ENCODE data around the gene CDH4.

Gene CDH4

GRCh38 chr20:61573415-61574305 lies 321.6 kb downstream of the CDH4 start:
- no peak overlapping the region for H3K4me3 ChIP-seq (ENCODE audit: low read depth, low read length)
- H3K27me3 ChIP-seq (ENCODE audit: control insufficient read depth, insufficient read depth, low read length): peaks cover 11% of the 10 kb centered on the region
- H3K36me3 ChIP-seq (ENCODE audit: control insufficient read depth, insufficient read depth, low read length): no peaks in the 10 kb centered on the region
- H3K9ac ChIP-seq (ENCODE audit: low read depth, low read length): no peak overlapping the region
- H3K27ac ChIP-seq (ENCODE audit: low read depth, low read length): no peak overlapping the region
- no peaks in the 10 kb centered on the region for H3K4me1 ChIP-seq (ENCODE audit: control insufficient read depth, insufficient read depth, low read length)
- H3K9me3 ChIP-seq (ENCODE audit: control insufficient read depth, insufficient read depth, low read length): no peaks in the 10 kb centered on the region

DNA sequence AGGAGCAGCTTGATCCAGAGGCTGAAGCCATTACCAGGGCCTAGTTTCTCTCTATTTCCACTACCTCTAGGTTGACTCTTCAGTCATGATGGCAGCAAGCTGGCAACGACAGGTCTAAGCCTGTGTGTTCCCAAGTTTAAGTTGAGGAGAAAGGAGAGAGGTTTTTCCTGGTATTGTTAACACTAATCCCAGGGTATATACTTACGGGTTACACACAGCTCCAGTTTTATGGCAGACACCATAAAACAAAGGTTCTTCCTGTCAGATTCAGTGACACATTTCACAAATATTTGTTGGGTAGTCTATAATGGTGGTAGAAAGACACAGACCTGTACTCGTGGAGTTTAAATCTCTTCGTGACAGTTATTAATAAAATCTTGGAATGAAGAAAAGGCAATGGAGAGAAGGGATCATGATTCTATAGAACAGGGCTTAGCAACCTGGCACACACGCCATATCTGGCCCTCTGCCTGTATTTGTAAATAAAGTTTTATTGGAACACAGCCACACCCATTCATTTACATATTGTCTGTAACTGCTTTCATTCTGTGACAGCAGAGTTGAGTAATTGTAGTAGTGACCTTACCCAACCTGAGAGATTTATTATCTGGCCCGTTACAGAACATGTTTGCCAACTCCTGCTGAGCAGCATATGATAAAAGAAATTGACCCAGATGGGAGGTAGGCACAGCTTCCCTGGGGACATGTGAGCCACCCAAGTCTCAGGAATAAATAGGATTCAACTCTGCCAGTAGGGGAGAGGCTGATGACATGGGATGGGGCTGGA lies 323.3 kb downstream of the CDH4 start:
- Histone ChIP-seq H3K27ac (ENCODE audit: low read depth, low read length) (no peak overlapping the region), H3K9ac (ENCODE audit: low read depth, low read length) (no peak overlapping the region), H3K4me3 (ENCODE audit: low read depth, low read length) (no peak overlapping the region), H3K9me3 (ENCODE audit: control insufficient read depth, insufficient read depth, low read length) (no peaks in the 10 kb centered on the region), H3K36me3 (ENCODE audit: control insufficient read depth, insufficient read depth, low read length) (no peaks in the 10 kb centered on the region), H3K4me1 (ENCODE audit: control insufficient read depth, insufficient read depth, low read length) (no peaks in the 10 kb centered on the region), H3K27me3 (ENCODE audit: control insufficient read depth, insufficient read depth, low read length) (peaks cover 11% of the 10 kb centered on the region)

GRCh38 chr20:61576372-61576771 lies 324.3 kb downstream of the CDH4 start:
- no peaks in the 10 kb centered on the region for H3K4me1 ChIP-seq (ENCODE audit: control insufficient read depth, insufficient read depth, low read length)
- no peaks in the 10 kb centered on the region for H3K9me3 ChIP-seq (ENCODE audit: control insufficient read depth, insufficient read depth, low read length)
- no peak overlapping the region for H3K27ac ChIP-seq (ENCODE audit: low read depth, low read length)
- no peaks in the 10 kb centered on the region for H3K36me3 ChIP-seq (ENCODE audit: control insufficient read depth, insufficient read depth, low read length)
- peaks cover 10% of the 10 kb centered on the region for H3K27me3 ChIP-seq (ENCODE audit: control insufficient read depth, insufficient read depth, low read length)
- no peak overlapping the region for H3K9ac ChIP-seq (ENCODE audit: low read depth, low read length)
- H3K4me3 ChIP-seq (ENCODE audit: low read depth, low read length): no peak overlapping the region

- Histone ChIP-seq H3K9me3 (ENCODE audit: control insufficient read depth, insufficient read depth, low read length) (no peaks in the 10 kb centered on the region), H3K4me3 (ENCODE audit: low read depth, low read length) (no peak overlapping the region), H3K36me3 (ENCODE audit: control insufficient read depth, insufficient read depth, low read length) (no peaks in the 10 kb centered on the region), H3K27me3 (ENCODE audit: control insufficient read depth, insufficient read depth, low read length) (peaks cover 10% of the 10 kb centered on the region), H3K27ac (ENCODE audit: low read depth, low read length) (no peak overlapping the region), H3K9ac (ENCODE audit: low read depth, low read length) (no peak overlapping the region), H3K4me1 (ENCODE audit: control insufficient read depth, insufficient read depth, low read length) (no peaks in the 10 kb centered on the region)
These were observed 325.0 kb downstream of the CDH4 start for GRCh38 chr20:61577065-61577464.

DNA sequence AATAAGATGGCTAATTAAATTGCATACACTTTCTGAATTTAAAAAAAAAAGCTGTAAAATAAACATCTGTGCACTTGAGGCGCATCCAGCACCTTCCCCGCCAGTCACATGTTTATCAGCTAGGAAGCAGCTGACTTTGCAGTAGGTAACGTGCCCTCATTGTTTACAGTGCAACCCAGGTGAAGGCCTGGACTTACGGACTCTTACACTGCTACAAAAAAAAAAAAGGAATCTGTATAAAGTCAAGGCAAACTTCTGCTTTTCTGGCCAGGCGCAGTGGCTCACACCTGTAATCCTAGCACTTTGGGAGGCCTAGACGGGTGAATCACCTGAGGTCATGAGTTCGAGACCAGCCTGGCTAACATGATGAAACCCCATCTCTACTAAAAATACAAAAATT lies 327.8 kb downstream of the CDH4 start:
- H3K9me3 ChIP-seq (ENCODE audit: control insufficient read depth, insufficient read depth, low read length): no peaks in the 10 kb centered on the region
- no peak overlapping the region for H3K4me3 ChIP-seq (ENCODE audit: low read depth, low read length)
- no peak overlapping the region for H3K9ac ChIP-seq (ENCODE audit: low read depth, low read length)
- H3K27ac ChIP-seq (ENCODE audit: low read depth, low read length): no peak overlapping the region
- H3K36me3 ChIP-seq (ENCODE audit: control insufficient read depth, insufficient read depth, low read length): no peaks in the 10 kb centered on the region
- peaks cover 17% of the 10 kb centered on the region for H3K27me3 ChIP-seq (ENCODE audit: control insufficient read depth, insufficient read depth, low read length)
- H3K4me1 ChIP-seq (ENCODE audit: control insufficient read depth, insufficient read depth, low read length): no peaks in the 10 kb centered on the region

- no peak overlapping the region for H3K27ac ChIP-seq (ENCODE audit: low read depth, low read length)
- H3K36me3 ChIP-seq (ENCODE audit: control insufficient read depth, insufficient read depth, low read length): no peaks in the 10 kb centered on the region
- peaks cover 17% of the 10 kb centered on the region for H3K27me3 ChIP-seq (ENCODE audit: control insufficient read depth, insufficient read depth, low read length)
- no peak overlapping the region for H3K4me3 ChIP-seq (ENCODE audit: low read depth, low read length)
- H3K9ac ChIP-seq (ENCODE audit: low read depth, low read length): no peak overlapping the region
- H3K4me1 ChIP-seq (ENCODE audit: control insufficient read depth, insufficient read depth, low read length): no peaks in the 10 kb centered on the region
- no peaks in the 10 kb centered on the region for H3K9me3 ChIP-seq (ENCODE audit: control insufficient read depth, insufficient read depth, low read length)
These were observed 329.1 kb downstream of the CDH4 start for GRCh38 chr20:61580958-61581824.

DNA sequence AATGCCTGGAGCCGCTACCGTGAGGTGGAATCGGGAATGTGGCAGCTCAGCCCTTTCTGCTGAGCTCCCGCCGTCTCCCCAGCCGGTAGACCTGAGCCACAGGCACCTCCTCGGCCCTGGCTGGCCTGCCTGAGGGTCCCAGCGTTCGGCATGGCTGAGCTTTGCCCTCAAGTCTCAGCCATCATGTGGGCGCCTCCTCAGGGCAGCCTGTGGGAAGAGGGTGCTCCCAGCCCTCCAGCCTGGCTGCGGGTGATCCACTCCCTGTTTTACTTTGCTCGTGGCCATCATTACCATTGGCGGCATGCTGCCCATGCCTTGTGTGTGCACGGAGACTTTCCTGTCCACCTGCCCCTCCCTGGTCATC lies 329.7 kb downstream of the CDH4 start:
- H3K9ac ChIP-seq (ENCODE audit: low read depth, low read length): no peak overlapping the region

GRCh38 chr20:61582196-61582923 lies 330.3 kb downstream of the CDH4 start:
- H3K9me3 ChIP-seq (ENCODE audit: control insufficient read depth, insufficient read depth, low read length): no peaks in the 10 kb centered on the region
- H3K4me3 ChIP-seq (ENCODE audit: low read depth, low read length): no peak overlapping the region
- H3K27me3 ChIP-seq (ENCODE audit: control insufficient read depth, insufficient read depth, low read length): peaks cover 13% of the 10 kb centered on the region
- H3K36me3 ChIP-seq (ENCODE audit: control insufficient read depth, insufficient read depth, low read length): no peaks in the 10 kb centered on the region
- H3K27ac ChIP-seq (ENCODE audit: low read depth, low read length): no peak overlapping the region
- H3K4me1 ChIP-seq (ENCODE audit: control insufficient read depth, insufficient read depth, low read length): no peaks in the 10 kb centered on the region
- H3K9ac ChIP-seq (ENCODE audit: low read depth, low read length): no peak overlapping the region

More for the DNA sequence above, 329.7 kb downstream of the CDH4 start:
- Histone ChIP-seq H3K4me1 (ENCODE audit: control insufficient read depth, insufficient read depth, low read length) (no peaks in the 10 kb centered on the region), H3K36me3 (ENCODE audit: control insufficient read depth, insufficient read depth, low read length) (no peaks in the 10 kb centered on the region), H3K9me3 (ENCODE audit: control insufficient read depth, insufficient read depth, low read length) (no peaks in the 10 kb centered on the region), H3K4me3 (ENCODE audit: low read depth, low read length) (no peak overlapping the region), H3K27ac (ENCODE audit: low read depth, low read length) (no peak overlapping the region), H3K27me3 (ENCODE audit: control insufficient read depth, insufficient read depth, low read length) (peaks cover 16% of the 10 kb centered on the region)

- Histone ChIP-seq H3K27ac (ENCODE audit: low read depth, low read length) (no peak overlapping the region), H3K9ac (ENCODE audit: low read depth, low read length) (no peak overlapping the region), H3K4me3 (ENCODE audit: low read depth, low read length) (no peak overlapping the region), H3K4me1 (ENCODE audit: control insufficient read depth, insufficient read depth, low read length) (peaks cover 3% of the 10 kb centered on the region; the same call in 1 of the 2 replicates), H3K27me3 (ENCODE audit: control insufficient read depth, insufficient read depth, low read length) (peaks cover 12% of the 10 kb centered on the region), H3K9me3 (ENCODE audit: control insufficient read depth, insufficient read depth, low read length) (no peaks in the 10 kb centered on the region), H3K36me3 (ENCODE audit: control insufficient read depth, insufficient read depth, low read length) (no peaks in the 10 kb centered on the region)
These were observed 331.3 kb downstream of the CDH4 start for GRCh38 chr20:61583356-61583755.

- H3K4me1 ChIP-seq (ENCODE audit: control insufficient read depth, insufficient read depth, low read length): peaks cover 7% of the 10 kb centered on the region; the same call in 1 of the 2 replicates
- H3K27ac ChIP-seq (ENCODE audit: low read depth, low read length): no peak overlapping the region
- H3K9me3 ChIP-seq (ENCODE audit: control insufficient read depth, insufficient read depth, low read length): no peaks in the 10 kb centered on the region
- no peak overlapping the region for H3K4me3 ChIP-seq (ENCODE audit: low read depth, low read length)
- H3K9ac ChIP-seq (ENCODE audit: low read depth, low read length): no peak overlapping the region
- peaks cover 7% of the 10 kb centered on the region for H3K27me3 ChIP-seq (ENCODE audit: control insufficient read depth, insufficient read depth, low read length)
- H3K36me3 ChIP-seq (ENCODE audit: control insufficient read depth, insufficient read depth, low read length): no peaks in the 10 kb centered on the region
These were observed 332.8 kb downstream of the CDH4 start for GRCh38 chr20:61584851-61585250.
